HG02571 (cell line): ENCODE data around the gene TRAF5.
"Not testable (repeated sequence)": the region's sequence is repeated elsewhere in the genome, so short reads cannot be mapped to it uniquely, and the experiment has no call there.

ENCODE experiments used
- ATAC-seq: cut with Tn5 transposase; IDR thresholded peaks from one replicate; pipeline ENCODE4 v1.9.1; 2021; ENCODE audit warnings: mild to moderate bottlenecking, moderate library complexity; ENCODE audit not compliant: unreplicated experiment

TRAF5 gene

DNA sequence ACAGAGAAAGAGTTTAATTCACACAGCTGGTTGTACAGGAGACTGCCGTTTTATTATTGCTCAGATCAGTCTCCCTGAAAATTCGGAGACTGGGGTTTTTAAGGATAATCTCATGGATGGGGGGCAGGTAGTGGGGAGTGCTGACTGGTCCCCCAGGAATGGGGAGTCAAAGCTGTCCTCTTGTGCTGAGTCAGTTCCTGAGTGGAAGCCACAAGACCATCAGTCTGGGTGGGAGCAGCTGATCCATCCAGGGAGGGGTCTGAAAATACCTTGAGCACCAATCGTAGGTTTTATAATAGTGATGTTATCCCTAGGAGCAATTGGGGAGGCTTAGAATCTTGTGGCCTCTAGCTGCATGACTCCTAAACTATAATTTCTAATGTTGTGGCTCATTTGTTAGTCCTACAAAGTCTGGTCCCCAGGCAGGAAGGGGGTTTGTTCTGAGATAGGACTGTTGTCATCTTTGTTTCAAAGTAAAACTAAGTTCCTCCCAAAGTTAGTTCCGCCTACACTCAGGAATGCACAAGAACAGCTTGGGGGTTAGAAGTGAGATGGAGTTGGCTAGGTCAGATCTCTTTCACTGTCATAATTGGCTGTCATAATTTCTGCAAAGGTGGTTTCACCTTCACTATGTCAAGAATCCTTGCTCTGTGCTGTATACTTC, 50.3 kb downstream of the TRAF5 start:
- no peak for ATAC-seq

GRCh38 chr1:211377539-211378450, 51.2 kb downstream of the TRAF5 start:
- ATAC-seq = no peak

- ATAC-seq = no peak
Measured at GRCh38 chr1:211378844-211379243, 52.2 kb downstream of the TRAF5 start.

GRCh38 chr1:211379446-211379845, 52.8 kb downstream of the TRAF5 start:
- ATAC-seq = no peak

DNA sequence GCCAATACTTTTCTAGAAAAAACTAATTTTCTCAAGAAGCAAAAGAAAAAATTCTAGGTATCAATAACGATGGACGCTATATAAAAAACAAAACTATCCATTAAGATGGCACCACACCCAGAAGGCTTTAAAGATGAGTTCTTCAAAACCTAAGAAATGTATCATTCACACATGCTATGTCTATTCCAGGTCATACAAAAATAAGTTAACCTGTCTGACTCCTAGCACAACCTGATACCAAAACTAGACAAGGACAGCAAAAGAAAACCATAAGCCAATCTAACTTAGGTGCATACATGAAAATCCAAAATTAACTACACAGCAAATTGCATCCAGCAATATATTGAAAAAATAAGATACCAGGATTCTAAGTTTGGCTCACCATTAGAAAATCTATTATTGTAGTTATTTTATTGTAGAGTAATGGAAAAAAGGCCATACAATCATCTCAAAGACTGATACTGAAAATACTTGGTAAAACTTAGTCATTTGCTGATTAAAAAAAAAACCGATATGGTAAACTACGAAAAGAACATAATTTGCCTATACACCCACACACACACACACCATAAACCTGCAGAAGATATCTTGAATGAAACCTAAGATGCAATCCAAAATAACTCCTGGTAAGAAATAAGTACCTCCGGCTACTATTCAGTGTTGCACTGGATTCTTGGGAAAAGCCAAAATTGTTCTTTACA, 55.0 kb downstream of the TRAF5 start:
- ATAC-seq = no peak

DNA sequence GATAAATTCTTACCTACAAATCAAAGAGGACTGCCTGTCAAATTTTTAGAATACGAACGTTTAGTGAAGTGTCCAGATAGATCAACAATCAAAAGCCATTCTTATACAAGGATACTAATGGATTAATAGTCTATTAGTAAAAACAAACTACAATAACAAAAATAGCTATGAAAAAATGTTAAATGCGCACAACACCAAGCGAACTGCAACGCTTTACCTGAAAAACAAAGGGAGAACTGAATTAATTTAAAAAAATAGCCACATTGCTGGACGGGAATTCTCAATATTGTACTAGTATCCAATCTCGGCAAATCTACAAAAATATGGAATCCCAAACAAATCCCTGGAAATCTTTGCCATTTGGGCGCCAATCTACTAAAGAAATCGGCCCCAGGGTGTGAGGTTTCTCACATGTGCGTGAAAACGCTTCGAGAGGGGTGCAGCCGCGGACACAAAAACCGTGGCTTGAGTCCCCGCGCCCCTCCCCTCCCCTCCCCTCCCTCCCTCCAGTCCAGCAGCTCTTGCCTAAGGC, 55.6 kb downstream of the TRAF5 start:
- ATAC-seq = no peak

GRCh38 chr1:211382714-211383480, 56.3 kb downstream of the TRAF5 start:
- ATAC-seq = peak; percentile 96

- no peak for ATAC-seq
Measured at GRCh38 chr1:211384524-211384923, 57.9 kb downstream of the TRAF5 start.

- ATAC-seq = no peak
Measured at GRCh38 chr1:211386921-211387320, 60.3 kb downstream of the TRAF5 start.

DNA sequence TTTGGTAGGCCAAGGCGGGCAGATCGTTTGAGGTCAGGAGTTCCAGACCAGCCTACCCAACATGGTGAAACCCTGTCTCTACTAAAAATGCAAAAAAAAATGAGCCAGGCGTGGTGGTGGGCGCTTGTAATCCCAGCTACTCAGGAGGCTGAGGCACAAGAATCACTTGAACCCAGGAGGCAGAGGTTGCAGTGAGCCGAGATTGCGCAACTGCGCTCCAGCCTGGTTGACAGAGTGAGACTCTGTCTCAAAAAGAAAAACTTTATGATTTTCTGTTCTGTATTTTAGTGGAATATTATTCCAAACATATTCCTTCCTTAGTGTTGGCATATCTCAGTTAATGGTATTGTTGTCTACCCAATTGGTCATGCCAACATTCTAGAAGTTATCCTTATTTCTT, 64.2 kb downstream of the TRAF5 start:
- ATAC-seq = not testable (repeated sequence)

GRCh38 chr1:211393203-211393602, 66.6 kb downstream of the TRAF5 start:
- no peak for ATAC-seq

GRCh38 chr1:211398266-211398930, 71.8 kb downstream of the TRAF5 start:
- not testable (repeated sequence) for ATAC-seq

- not testable (repeated sequence) for ATAC-seq
Measured at GRCh38 chr1:211399851-211400393, 73.3 kb downstream of the TRAF5 start.

- not testable (repeated sequence) for ATAC-seq
Measured at GRCh38 chr1:211401751-211402150, 75.1 kb downstream of the TRAF5 start.

DNA sequence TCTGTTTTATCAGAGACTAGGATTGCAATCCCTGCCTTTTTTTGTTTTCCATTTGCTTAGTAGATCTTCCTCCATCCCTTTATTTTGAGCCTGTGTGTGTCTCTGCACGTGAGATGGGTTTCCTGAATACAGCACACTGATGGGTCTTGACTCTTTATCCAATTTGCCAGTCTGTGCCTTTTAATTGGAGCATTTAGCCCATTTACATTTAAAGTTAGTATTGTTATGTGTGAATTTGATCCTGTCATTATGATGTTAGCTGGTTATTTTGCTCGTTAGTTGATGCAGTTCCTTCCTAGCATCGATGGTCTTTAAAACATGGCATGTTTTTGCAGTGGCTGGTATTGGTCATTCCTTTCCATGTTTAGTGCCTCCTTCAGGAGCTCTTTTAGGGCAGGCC, 79.5 kb downstream of the TRAF5 start:
- not testable (repeated sequence) for ATAC-seq

DNA sequence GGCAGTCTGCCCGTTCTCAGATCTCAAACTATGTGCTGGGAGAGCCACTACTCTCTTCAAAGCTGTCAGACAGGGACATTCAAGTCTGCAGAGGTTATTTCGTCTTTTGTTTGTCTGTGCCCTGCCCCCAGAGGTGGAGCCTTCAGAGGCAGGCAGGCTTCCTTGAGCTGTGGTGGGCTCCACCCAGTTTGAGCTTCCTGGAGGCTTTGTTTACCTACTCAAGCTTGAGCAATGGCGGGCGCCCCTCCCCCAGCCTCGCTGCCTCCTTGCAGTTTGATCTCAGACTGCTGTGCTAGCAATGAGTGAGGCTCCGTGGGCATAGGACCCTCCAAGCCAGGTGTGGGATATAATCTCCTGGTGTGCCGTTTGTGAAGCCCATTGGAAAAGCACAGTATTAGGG, 81.1 kb downstream of the TRAF5 start:
- ATAC-seq = not testable (repeated sequence)

DNA sequence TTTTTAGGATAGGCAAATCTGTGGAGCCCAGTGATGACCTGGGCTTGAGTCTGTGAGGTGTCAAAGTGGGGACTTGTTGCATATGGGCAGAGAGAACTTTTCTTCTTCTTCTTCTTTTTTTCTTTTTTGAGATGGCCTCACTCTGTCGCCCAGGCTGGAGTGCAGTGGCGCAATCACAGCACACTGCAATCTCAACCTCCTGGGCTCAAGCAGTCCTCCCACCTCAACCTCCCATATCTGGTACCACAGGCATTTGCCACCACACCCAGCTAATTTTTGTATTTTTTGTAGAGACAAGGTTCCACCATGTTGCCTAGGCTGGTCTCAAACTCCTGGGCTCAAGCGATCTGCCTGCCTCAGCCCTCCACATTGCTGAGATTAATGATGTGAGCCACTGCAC, 85.0 kb downstream of the TRAF5 start:
- no peak for ATAC-seq

DNA sequence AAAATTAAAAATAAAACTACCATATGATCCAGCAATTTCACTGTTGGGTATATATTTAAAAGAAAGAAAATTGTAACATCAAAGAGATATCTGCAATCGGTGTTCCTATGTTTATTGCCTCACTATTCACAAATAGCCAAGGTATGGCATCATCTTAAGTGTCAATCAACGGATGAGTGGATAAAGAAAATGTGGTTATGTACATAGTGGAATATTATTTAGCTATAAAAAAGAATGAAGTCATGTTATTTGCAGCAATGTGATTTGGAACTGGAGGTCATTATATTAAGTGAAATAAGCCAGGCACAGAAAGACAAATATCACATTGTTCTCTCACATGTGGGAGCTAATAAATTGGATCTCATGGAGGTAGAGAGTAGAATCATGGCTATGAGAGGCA, 89.1 kb downstream of the TRAF5 start:
- no peak for ATAC-seq

- ATAC-seq = peak; percentile 54
Measured at GRCh38 chr1:211416246-211416627, 89.6 kb downstream of the TRAF5 start.
